Pancreas (tissue), 10 donors: ENCODE measurements around the gene EIF4G3. TPM values are rescaled to one million over a fixed set of nuclear protein-coding genes. Genes with fewer than 3 reads are reported as not detected.

Experiments
- ATAC-seq, 4 donors: fragments of 200-7000 bp; cut with Tn5 transposase; one replicate each; pipeline versions ENCODE4 v1.8.0 to v1.9.1; 2020; ENCODE audit warnings: mild to moderate bottlenecking in 4 of 4, moderate library complexity in 4 of 4
- DNase-seq, 6 donors: peaks; one replicate each; pipeline ENCODE4 v3.0.0-alpha.2; 2020
- FAIRE-seq: peaks from 2 replicates; lab custom pipeline; 2012; peaks lifted over from hg19 to GRCh38; lab: Jason Lieb, UNC
- H3K27ac ChIP-seq, 4 donors: fragments of 200-600 bp; sonication (generic); 1 replicate in 3 of 4; 2 replicates in 1 of 4; pipeline versions ENCODE4 v1.5.0 to v1.8.0; 2020
- H3K27me3 ChIP-seq, 4 donors: fragments of 200-600 bp; one replicate each; pipeline ENCODE4 v1.8.0; 2021
- H3K36me3 ChIP-seq, 3 donors: fragments of 200-600 bp; sonication (generic) in 1 of 3; one replicate each; pipeline versions ENCODE4 v1.5.0 to v1.8.0; 2020 to 2021
- H3K4me1 ChIP-seq, 3 donors: fragments of 200-600 bp; one replicate each; pipeline ENCODE4 v1.8.0; 2021
- H3K4me3 ChIP-seq, 4 donors: fragments of 200-600 bp; sonication (generic) in 2 of 4; one replicate each; pipeline versions ENCODE4 v1.5.0 to v1.8.0; 2020 to 2021
- H3K9me3 ChIP-seq, 4 donors: fragments of 200-600 bp; one replicate each; pipeline ENCODE4 v1.8.0; 2021
- CTCF ChIP-seq, 4 donors: fragments of 200-600 bp; sonication (generic) in 3 of 4; IDR thresholded peaks; one replicate each; pipeline versions ENCODE4 v1.5.0 to v1.8.0; 2021; ENCODE audit warnings: antibody characterized with exemption in 4 of 4
- WGBS, 2 donors: extraction: QIAGEN DNeasy Blood & Tissue Kit; methylation state at CpG; one replicate each; pipeline ENCODE4 v1.1.7; 2013; 5-methylcytosine and 5-hydroxymethylcytosine counted together
- intact Hi-C, 3 donors: fragments of 100-400 bp; cut with DNase I; formaldehyde crosslinking; loops; one replicate each; pipeline versions ENCODE4 v1.11.1 to v1.14.2; 2022
- polyA plus RNA-seq, 2 donors: library from polyadenylated mRNA; stranded (reverse); fragments of 200-250 nt; gene quantifications; one replicate each; pipeline ENCODE4 v1.2.3, GENCODE V29; 2013
- total RNA-seq, 6 donors: library from RNA; stranded (reverse); fragmentation: NEBNext Ultra II Directional in 4 of 6; extraction: Animal tissue kit (Norgen Biotek cat#: 25700) in 4 of 6; gene quantifications; one replicate each; pipeline versions ENCODE4 v1.2.1 to v1.2.4, GENCODE V29; 2021 to 2023
- donor health status: healthy with polysubstance abuse.
- donor health status: DM: no; HTN: no; CAD: no; lungs with moderate emphysema.
- donor health status: DM: no; HTN: no; CAD: no.
- donor health status: control.
- donor health status: control.
- donor health status: Bipolar disorder and iron deficiency.
- donor health status: DM: yes; HTN: yes; CAD: no.
- donor health status: DM: no; HTN: no; CAD: no.
- donor health status: DM: no; HTN: no; CAD: no.
- donor health status: DM: yes; HTN: yes; CAD: no.

Gene EIF4G3
- total and polyA plus RNA-seq, 8 donors = 9.6 to 22.7 (median 13.8) TPM

GRCh38 chr1:20875198-20875973 is 301.3 kb downstream of the EIF4G3 start:
- ATAC-seq (no peak), FAIRE-seq (peak; percentile 5), DNase-seq (no peak)
- no peak overlapping the region for H3K27ac ChIP-seq
- H3K9me3 ChIP-seq = no peaks in the 10 kb centered on the region
- H3K4me1 ChIP-seq = no peaks in the 10 kb centered on the region
- TF ChIP-seq CTCF (IDR thresholded peaks at IDR 0.05) = no peak
- H3K36me3 ChIP-seq = no peaks in the 10 kb centered on the region
- intact Hi-C loops = no loop called here
- 88% methylated on average over 4 of the region's 4 CpGs for WGBS, 2 donors
- no peak overlapping the region for H3K4me3 ChIP-seq
- H3K27me3 ChIP-seq = no peaks in the 10 kb centered on the region

- no peak for FAIRE-seq
Measured at GRCh38 chr1:20873311-20873710, 303.4 kb downstream of the EIF4G3 start.

GRCh38 chr1:20871419-20871818 is 305.3 kb downstream of the EIF4G3 start:
- Histone ChIP-seq H3K27me3 (no peaks in the 10 kb centered on the region), H3K4me1 (no peaks in the 10 kb centered on the region), H3K36me3 (no peaks in the 10 kb centered on the region), H3K9me3 (no peaks in the 10 kb centered on the region), H3K27ac (no peak overlapping the region), H3K4me3 (no peak overlapping the region)
- FAIRE-seq (no peak), DNase-seq (no peak), ATAC-seq (no peak)
- intact Hi-C loops = no loop called here
- TF ChIP-seq CTCF (IDR thresholded peaks at IDR 0.05) = no peak
- WGBS, 2 donors = 0 to 46% methylated on average over 1 of the region's 1 CpG

More at GRCh38 chr1:20873311-20873710, 303.4 kb downstream of the EIF4G3 start:
- no peak overlapping the region for H3K4me3 ChIP-seq
- no peaks in the 10 kb centered on the region for H3K9me3 ChIP-seq
- H3K36me3 ChIP-seq = no peaks in the 10 kb centered on the region
- ATAC-seq (no peak), DNase-seq (no peak)
- 79 to 88% methylated on average over 3 of the region's 3 CpGs for WGBS, 2 donors
- intact Hi-C loops = no loop called here
- no peaks in the 10 kb centered on the region for H3K27me3 ChIP-seq
- H3K27ac ChIP-seq = no peak overlapping the region
- TF ChIP-seq CTCF (IDR thresholded peaks at IDR 0.05) = no peak
- no peaks in the 10 kb centered on the region for H3K4me1 ChIP-seq

GRCh38 chr1:20870718-20871117 is 306.0 kb downstream of the EIF4G3 start:
- Histone ChIP-seq H3K9me3 (no peaks in the 10 kb centered on the region), H3K27ac (no peak overlapping the region), H3K4me1 (no peaks in the 10 kb centered on the region), H3K4me3 (no peak overlapping the region), H3K27me3 (no peaks in the 10 kb centered on the region), H3K36me3 (no peaks in the 10 kb centered on the region)
- FAIRE-seq (no peak), ATAC-seq (no peak), DNase-seq (no peak)
- intact Hi-C loops = no loop called here
- 79 to 86% methylated on average over 1 of the region's 1 CpG for WGBS, 2 donors
- no peak for TF ChIP-seq CTCF (IDR thresholded peaks at IDR 0.05)

- no peak for FAIRE-seq
- peaks cover 0 to 12% (median 5%) of the 10 kb centered on the region in 3 donors for H3K36me3 ChIP-seq
- no peaks in the 10 kb centered on the region for H3K9me3 ChIP-seq
- no peak overlapping the region for H3K27ac ChIP-seq
- DNase-seq = no peak
- intact Hi-C loops = no loop called here
- TF ChIP-seq CTCF (IDR thresholded peaks at IDR 0.05) = no peak
- no peak overlapping the region for H3K4me3 ChIP-seq
- 97 to 100% methylated on average over 2 of the region's 2 CpGs for WGBS, 2 donors
- no peaks in the 10 kb centered on the region for H3K4me1 ChIP-seq
- ATAC-seq = no peak
- H3K27me3 ChIP-seq = no peaks in the 10 kb centered on the region
Measured at GRCh38 chr1:20868263-20868662, 308.4 kb downstream of the EIF4G3 start.
